GM18502 (cell line): ENCODE measurements around the gene ANKS1A.

Experiments used
- ATAC-seq: cut with Tn5 transposase; IDR thresholded peaks from one replicate; pipeline ENCODE4 v1.9.1; 2021; ENCODE audit warnings: mild to moderate bottlenecking; ENCODE audit not compliant: unreplicated experiment, poor library complexity

Gene ANKS1A

DNA sequence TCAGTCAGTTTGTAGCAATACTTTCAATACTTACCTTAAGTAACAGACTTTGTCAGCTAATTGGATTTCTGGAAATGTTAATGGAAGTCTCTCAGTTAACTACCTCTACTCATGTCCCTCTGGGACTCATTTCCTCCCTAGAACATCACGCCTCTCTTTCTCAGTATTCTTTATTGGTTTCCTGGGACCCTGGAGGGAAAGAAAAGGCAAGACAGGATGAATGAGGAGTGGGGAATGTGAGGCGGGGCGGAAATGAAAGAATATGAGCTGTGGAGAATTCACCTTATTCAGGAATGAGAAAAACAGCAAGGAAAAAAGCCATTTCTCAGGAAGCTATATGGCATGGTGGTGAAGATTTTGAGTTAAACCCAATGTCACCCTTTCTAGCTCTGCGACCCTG, 62.7 kb downstream of the ANKS1A start:
- no peak for ATAC-seq

DNA sequence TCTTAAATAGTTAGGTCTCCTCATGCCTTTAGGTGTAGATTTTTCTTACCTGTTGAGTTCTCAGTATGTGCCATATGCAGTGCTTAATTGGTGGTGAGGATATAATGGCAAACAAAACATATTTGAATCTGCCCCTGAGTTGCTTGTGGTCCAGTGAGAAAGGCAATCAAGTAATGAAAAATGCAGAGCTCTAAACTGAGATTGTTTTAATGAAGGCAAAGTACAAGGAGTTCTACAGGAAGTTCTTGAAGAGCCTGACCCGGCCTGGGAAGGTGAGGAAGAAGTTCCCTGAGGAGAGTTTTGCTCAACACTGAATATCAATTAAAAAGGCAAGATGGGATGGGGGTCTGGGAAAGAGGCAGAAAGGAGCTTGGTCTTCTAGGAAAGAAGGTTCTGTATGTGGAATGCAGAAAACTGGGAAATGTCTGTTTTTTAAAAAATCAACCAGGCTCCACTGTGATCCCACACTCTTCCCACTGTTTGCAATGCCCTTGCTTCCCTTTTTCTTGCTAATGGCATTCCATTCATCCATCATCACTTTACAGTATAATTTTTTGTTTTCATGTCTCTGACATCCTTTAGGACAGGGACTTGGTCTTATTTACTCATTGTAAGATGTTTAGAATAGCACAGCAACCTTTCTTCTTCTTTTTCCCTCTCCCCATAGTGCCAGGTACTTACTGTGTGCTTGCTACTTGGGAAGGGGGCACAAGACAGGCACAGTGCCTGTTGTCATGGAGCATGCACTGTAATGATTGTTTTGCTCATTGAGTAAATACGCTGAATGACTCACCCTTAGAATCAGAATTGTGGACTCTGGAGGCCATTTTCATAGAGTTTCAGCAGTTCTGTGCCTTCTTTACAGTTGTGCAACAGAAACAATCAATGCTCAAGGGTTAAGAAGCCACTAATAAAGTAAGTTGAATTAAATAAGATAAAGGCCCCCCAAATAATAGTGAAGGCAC, 64.3 kb downstream of the ANKS1A start:
- ATAC-seq = no peak

DNA sequence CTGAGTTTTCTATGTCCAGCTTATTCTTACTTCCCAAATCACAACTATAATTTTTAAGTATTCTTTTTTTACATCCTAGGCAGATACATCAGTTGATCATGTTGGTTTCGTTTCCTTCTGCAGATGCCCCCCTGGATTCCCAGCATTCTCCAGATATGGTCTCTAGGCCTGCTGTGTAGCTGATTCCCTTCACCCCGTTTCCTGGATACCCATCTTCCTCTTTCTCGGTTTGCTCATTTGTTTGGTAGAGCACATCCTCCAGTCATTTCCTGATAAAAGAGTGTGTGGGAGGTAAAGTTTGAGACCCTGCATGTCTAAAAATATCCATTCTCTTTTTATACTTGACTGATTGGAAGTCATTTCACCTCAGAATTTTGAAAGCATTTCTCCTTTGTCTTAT, 66.4 kb downstream of the ANKS1A start:
- no peak for ATAC-seq

DNA sequence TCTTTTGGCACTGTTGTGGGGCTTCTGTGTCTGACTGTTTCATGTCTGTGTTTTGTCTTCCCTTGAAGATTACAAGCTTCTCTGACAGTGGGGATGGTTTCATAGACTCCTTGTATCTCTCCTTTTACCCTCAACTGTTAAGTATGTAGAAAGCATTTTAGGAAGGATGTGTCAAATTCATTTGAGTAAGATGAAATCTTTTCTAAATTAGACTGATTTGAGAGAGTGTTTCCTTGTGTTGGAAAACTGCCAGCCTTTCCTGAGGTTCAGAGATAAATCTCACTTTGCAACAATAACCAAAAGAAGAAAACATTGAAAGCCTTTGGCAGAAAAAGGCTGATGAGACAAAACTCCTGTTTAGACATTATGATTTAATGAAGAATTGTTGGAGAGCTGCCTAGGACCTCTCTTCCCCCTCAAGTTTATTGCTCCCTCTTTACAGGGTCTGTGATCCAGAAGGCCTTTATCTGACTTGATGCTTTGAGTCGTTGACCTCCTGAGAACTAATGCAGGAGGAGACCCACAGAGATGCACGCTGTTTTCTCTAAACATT, 68.3 kb downstream of the ANKS1A start:
- ATAC-seq = no peak

- ATAC-seq = no peak
These were observed 69.7 kb downstream of the ANKS1A start for GRCh38 chr6:34958734-34959133.

DNA sequence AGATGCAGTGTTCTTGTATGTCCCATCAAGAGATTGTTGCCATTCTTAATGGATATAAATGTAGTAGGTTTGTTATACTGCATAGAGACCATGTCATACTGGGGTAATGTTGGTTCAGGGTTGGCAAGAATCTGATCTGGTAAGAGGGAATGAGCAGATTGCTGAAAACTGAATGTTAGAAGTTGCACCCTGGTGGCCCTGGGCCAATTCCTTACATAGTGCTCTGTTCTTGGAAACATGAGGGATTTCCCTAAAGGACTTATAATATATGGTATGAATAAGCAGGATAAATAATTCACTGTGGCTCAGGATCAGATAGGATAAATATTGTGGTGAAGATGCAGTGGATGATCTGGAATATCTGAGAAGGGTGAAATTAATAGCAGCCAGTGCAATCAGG, 70.2 kb downstream of the ANKS1A start:
- ATAC-seq = no peak

DNA sequence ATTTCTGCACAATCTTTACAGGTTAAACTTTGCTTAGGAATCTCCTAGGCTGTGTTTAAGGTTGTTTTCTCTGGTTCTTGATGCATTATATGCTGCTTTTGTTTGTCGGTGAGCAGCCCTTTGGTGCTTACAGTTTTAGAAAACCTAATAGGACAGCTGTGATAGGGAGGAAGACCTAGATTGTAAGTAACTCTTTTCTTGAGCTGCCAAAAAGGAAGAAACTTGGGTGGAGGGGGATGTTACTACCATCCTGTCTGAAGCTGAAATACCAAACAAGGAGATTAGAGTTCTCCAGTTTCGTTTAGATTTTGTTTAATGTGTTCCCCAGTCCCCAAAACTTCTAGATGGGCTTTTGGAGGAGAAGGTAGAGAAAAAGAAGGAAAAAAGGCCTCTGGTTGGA, 72.0 kb downstream of the ANKS1A start:
- ATAC-seq = no peak

DNA sequence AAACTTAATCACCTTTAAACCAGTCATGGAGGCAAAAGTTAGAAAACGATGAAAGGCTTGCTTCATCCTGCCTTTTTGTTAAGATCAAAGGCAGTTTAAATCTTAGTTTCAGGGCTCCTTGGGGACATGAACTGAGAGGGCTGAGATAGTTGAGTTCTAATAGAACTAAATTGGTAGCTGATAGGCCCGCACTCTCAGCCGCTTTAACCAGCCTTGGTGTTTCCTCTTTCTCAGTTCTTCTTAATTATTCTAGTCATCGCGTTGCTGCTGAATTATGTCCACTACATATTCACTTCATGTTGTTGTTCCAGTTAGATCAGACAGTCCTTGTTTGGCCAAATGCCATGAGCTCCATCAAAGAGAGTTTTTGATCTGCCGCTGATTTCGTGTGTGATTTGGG, 72.5 kb downstream of the ANKS1A start:
- no peak for ATAC-seq

GRCh38 chr6:34964564-34964963, 75.5 kb downstream of the ANKS1A start:
- ATAC-seq = no peak

GRCh38 chr6:34967461-34967860, 78.4 kb downstream of the ANKS1A start:
- ATAC-seq = no peak

DNA sequence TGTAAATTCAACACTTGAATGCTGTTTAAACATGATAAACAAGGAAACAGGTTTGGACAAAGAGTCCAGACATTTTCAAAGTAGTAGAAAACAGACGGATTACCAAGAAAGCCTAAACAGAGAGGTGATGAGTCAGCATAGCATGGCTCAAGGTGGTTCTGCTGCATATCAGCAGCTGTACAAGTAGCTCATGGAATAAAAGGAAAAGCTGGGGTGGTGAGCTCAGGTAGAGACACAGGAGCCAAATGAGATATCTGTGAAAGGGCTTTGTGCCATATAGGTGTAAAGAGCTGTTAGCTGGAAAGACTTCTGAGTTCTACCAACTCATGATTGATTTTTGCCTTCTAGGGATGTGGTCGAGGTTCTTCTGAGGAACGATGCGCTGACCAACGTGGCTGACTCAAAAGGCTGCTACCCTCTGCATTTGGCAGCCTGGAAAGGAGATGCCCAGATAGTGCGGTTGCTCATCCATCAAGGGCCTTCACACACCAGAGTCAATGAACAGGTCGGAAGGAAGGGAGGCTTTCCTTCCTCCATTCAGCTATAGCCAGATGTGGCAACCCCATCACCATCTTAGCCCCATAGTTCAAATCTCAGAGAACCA, 80.7 kb downstream of the ANKS1A start:
- ATAC-seq = no peak

DNA sequence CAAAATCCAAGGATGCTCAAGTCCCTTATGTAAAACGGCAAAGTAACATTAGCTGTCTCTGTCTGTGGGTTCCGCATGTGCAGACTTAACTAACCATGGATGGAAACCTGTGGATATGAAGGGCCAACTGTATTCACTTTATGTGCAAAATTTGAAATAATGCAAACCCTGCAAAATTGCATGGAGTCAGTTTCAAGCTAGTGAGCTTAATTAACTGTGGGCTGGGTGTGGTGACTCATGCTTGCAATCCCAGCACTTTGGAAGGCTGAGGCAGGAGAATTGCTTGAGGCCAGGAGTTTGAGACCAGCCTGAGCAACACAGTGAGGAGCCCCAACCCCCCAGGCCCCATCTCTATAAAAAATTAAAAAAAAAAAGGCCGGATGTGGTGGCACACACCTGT, 81.4 kb downstream of the ANKS1A start:
- ATAC-seq = no peak

GRCh38 chr6:34970957-34971356, 81.9 kb downstream of the ANKS1A start:
- no peak for ATAC-seq

DNA sequence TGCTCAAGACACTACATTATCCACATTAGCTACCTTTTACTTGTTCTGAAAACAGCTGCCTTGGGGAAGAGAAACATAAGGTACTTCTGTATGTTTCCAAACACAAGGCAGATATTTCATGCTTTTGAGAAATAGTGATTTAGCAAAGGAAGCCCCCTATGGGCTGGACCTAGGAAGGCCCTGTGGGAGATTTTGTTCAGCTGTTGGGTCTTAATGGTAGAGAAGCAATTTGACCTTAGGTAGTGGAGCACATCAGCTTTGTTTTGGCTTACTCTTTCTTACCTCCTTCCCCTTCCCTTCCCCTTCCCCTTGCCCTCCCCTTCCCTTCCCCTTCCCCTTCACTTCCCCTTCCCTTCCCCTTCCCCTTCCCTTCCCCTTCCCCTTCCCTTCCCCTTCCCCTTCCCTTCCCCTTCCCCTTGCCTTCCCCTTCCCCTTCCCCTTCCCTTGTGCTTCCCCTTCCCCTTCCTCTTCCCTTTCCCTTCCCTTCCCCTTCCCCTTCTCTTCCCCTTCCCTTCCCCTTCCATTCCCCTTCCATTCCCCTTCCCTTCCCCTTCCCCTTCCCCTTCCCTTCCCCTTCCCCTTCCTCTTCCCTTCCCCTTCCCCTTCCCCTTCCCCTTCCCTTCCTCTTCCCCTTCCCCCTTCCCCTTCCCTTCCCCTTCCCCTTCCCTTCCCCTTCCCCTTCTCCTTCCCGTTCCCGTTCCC, 84.6 kb downstream of the ANKS1A start:
- no peak for ATAC-seq

- ATAC-seq = no peak
These were observed 85.2 kb downstream of the ANKS1A start for GRCh38 chr6:34974249-34974642.

DNA sequence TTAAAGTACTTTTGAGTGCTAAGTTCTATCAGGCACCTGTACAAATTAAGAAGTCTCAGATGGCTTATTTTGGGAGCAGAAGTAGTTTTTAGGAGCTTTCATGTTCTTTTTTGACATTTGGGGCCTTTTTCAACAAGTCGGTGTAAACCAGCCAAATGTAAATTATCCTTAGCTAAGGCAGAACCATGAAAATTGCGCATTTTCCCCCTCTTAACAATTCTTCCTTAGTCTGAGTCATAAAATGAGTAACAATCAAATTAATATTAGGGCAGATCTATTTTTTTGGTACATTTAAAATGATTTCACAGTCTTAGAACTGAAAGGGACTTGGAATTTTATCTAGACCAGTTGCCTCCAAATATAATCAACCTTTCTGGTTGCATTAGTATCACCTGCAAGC, 87.2 kb downstream of the ANKS1A start:
- no peak for ATAC-seq

DNA sequence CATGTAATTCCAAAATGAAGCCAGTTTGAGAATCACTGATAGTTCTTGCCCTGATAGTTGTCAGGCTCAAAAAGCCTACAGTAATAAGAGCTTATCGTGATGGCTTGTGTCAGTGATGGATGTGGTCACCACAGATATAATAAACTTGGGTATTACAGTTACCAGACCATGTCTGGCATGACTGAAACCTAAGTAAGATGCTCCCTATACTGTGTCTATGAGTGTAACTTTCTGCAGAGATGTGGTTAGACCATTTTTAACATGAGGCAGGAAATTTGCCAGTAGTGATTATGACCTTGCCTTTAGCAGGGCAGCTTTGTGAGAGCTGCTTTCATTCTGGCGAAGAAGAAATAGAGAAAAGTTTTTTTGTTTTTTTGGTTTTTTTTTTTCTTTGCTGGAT, 90.2 kb downstream of the ANKS1A start:
- ATAC-seq = no peak

GRCh38 chr6:34979994-34980393, 90.9 kb downstream of the ANKS1A start:
- no peak for ATAC-seq

DNA sequence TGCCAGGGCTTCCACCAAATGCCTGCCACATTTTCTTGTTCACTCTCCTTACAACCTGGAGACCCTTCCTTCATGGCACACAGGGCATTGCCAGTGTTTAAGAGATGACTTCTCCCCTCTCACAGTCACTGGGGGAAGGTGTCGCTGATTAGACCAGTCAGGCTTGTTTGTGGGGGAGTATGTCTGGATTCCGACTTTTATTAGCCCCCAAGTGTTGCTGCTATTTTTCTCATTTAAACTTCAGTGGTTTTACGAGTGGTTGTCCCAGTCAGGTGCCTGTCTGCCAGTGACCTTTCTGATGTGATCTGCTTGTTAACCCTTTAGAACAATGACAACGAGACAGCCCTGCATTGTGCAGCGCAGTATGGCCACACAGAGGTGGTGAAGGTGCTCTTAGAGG, 92.3 kb downstream of the ANKS1A start:
- ATAC-seq = no peak

- no peak for ATAC-seq
These were observed 92.9 kb downstream of the ANKS1A start for GRCh38 chr6:34981951-34982350.

- ATAC-seq = no peak
These were observed 93.4 kb downstream of the ANKS1A start for GRCh38 chr6:34982424-34982852.
